ENCODE measurements around the gene NXPH1.

The NXPH1 gene

DNA sequence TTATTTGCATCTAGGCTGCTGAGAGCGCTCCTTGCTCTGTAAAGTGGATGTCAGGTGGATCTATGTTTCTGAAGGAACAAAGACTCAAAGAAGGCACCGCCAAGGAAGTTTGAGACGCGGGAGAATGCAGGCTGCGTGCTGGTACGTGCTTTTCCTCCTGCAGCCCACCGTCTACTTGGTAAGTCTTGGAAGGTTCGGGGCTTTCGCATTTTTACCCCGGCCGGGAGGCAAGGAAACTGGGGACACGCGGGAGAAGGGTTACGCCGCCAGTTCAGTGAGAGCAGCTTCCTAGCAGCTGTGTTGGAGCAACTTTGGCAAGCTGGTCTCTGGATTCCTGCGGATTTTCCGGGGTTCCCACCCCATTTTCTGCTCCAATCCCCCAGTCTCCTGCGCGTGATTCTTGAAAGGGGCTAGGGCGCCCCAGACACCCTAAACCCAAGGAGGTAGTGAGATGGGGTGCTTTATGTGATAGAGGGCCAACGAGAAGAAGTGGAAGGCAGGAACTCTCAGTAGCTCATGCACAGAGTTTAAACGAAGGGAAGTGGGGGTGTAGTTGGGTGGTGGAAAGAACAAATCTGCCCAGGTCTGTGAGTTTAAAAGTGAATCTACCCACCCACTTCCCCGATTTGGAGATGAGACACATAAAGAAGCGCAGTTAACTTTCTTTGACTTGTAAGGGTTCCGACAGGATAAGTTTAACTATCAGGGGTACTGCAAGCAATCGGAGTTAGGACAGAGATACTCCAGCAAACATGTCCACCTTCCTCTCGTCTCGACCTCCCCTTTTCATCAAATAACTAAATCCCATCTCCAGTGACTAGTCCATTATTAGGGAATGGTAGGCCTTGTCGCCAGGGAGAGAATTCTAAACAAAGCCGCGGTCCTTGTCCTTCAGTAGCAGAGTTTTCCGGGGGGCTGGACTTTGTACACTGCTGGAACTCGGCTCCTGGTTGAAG, 2.5 kb downstream of the NXPH1 start:
- intact Hi-C loops (cut with DNase I) = no loop called here

DNA sequence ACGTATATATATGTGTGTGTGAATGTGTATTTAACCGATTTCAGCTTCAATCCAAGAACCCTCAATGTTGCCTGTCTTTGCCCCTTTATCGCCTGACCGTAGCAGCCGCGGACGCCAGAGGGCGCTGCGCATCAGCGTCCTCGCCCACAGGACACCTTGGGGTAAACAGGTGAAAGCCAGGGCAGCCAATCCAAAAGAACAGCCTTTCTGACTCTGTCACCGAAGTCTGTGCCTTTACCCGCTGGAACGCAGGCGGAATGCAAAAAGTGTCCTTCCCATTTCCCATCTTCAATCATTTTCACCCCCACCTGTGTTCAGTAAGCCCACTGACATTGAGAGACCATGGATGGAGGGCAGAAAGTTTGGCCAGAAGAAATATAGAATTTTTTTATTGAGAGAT, 3.6 kb downstream of the NXPH1 start:
- intact Hi-C loops (cut with DNase I) = no loop called here
- peak in 7 of 10 donors; percentile 41 to 94 (median 68) for DNase-seq

More for the DNA sequence above, 2.5 kb downstream of the NXPH1 start:
- no peak for DNase-seq

DNA sequence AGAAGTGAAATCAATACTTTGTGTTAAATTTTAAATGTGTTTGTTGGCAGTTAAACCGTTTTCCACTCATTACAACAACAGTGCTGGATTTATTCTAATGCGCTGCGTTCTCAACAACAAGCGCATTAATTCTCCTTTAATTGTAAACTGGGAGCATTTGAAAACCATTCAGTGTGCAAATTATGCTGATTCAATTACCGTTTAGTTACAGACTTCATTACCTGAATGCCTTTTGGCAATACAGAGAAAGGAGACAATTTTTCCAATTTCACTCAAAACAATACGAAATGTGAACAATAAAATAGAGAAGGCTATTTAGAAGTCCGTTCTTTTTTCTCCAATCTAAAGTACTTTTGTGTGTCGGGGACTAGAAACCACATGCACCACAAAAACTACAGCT, 4.2 kb downstream of the NXPH1 start:
- DNase-seq = no peak
- intact Hi-C loops (cut with DNase I) = no loop called here

DNA sequence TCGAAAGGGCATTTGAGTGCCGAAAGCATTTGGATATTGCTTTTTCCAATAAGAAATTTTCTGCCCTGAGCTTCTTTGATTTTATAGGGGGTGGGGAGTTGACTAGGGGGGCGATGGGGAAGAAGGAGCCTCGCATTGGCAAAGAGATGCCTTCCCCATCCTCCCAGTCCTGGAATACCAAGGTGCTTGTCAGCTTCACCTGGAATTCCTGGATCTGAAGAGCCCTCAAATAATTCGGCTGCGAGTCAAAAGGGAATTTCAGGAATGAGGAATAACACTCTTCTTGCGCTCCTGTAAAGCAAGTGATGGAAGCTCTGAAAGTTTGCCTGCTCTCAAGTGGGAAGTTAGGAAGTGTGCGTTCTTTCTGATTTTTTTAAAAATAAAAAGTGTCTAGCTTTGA, 7.3 kb downstream of the NXPH1 start:
- DNase-seq = no peak
- intact Hi-C loops (cut with DNase I) = no loop called here

DNA sequence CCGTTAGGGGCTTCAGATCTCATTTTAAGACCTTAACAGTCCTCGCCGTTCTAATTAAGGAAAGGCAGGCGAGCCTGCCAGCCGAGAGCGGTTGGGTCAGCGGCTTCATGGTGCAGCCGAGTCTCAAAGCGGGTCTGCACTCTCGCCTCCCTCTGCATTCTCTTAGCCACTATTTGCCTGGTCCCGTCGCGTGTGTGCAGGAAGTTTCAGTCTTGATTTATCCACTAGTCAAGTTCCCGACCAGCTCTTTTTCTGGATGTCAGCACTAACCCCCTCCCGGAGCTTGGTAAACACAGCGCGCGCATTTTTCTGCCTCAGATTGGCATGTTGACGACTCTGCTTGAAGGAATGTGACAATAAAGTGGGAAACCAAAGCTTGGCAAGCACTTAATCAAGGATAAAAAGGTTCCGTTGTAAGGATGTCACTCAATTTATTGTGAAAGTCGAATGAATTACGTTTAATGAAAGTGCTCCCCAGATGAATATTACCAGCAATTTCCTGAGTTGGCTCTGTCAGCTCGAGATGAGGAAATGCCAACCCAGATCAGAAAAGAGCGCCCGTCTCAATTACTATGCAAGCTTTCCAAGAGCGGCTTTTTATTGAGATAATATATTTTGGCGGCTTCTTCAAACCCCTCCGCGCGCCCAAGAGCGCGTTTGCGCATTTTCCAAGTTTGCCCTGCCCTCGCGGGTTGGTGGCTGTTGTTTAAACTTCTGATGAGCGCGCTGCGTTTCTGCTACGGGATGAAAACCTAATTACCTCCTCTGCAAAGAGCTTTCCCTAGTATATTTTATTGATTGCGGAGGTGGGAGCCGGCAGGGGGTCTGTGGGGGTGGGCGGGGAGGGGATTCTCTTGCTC, 7.9 kb downstream of the NXPH1 start:
- intact Hi-C loops (cut with DNase I) = no loop called here
- peak in 3 of 10 donors; percentile 63 to 79 (median 66) for DNase-seq

DNA sequence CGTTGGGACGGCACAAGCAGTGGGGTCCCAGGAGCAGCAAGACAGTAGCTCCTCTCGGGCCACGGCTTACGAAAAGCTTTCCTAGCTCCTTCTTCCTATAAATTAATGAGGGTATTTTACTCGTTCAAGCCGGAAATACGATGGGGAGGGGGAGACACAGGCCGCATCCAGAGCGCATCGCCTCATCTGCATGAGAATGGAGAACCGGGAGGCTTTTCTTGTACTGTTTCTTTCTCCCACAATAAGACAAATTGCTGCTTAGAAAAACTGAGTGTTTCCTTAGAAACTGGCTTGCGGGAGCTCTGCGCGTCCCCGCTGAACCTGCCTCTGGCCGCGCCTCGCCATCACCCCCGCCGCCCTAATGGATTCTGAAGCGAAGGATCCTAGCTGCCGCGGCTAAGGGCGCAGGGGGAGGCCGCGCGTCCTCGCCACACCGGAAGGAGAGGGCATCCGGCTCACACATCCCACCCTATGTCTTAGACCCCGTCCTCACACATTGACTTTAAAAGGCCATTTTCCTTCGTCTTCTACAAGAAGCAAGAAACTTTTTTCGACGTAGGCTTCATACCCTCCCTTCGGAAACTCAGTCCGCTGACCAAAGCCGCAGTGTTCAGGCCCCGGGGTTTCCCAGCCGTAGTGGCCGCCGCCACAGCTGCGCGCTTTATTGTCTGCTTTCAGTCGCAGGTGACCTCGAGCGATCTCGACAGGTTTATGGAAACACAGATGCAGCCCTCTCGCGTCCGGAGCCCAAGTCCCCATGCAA, 8.8 kb downstream of the NXPH1 start:
- DNase-seq = peak in 2 of 10 donors; percentile 69 to 76
- intact Hi-C loops (cut with DNase I) = no loop called here

DNA sequence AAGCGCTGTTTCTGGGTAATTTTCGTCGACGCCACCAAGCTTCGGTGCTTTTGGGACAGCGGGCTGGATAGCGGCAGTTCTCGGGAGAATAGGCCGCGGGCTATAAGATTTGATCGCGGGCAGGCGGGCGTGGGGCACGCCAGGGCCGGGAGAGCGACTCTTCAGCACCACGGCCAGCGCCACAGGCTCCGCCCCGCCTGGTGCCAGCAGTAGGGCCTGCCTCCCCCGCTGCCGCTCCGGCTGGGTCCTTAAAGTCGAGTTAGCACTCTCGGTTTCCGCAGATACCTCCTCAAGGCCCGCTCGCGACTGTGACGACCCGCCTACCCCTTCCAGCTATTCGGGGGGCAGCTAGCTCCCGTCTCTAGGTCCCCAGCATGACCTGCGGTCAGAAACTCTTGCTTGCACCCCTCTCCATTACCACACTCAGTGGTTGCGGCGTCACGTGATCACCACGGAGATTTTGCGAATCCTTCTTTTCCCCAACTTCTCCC, 9.4 kb downstream of the NXPH1 start:
- intact Hi-C loops (cut with DNase I) = no loop called here
- DNase-seq = peak in 7 of 10 donors; percentile 46 to 93 (median 73)

DNA sequence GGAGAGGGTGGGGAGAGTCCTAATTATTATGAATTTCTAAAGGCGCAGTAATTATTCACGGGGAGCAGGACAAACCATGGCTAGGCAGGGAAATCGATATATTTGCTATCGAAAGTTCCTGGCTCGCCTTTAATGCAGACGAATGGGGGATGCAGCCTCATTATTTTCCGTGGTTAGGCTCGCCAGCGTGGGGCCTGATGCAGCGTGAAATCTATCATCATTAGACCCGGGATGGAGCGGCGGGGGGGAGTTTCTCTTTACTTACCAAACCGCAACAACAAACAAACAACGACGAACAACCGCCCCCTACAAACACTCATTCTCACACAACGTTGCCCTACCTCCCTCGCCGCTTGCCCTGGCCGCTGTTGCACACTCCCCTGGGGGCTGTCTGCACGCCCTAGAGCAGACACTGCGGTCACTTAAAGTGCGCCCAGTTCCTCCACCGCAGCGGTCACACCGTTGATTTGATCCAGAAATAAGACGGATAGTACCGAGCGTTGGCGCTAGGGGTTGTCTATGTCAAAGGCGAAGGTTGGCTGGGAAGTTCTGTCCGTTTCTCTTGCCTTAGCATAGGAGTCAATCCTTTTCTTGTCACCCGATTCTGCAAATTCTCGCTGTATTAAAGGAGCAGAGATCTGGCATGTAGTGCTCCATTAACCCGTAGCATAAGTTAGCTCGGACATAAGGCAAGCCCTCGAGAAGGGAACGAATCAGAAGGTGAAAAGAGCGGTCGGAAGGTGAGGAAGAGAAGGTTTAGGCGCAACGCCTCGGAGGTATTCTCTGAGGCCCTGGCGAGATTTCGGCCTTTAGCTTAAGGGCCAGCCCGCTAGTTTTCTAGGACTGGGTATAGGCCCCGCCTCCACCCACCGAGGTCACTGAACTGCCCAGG, 10.4 kb downstream of the NXPH1 start:
- DNase-seq = peak in 3 of 10 donors; percentile 30 to 61 (median 59)
- intact Hi-C loops (cut with DNase I) = no loop called here

DNA sequence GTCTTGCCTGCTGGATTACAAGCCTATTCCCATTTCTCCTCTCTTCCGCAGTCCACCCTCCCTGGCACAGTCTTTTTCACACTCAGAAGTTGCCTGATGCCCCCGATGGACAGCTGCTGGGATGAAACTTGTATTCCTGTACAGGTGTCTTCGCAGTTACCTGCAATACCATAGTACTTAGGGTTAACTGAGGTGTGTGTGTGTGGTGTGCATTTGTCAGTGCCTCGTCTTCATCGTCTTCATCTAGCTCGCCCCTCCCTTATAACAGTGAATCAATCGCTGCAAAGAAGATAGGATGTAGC, 11.0 kb downstream of the NXPH1 start:
- intact Hi-C loops (cut with DNase I) = no loop called here
- DNase-seq = no peak

DNA sequence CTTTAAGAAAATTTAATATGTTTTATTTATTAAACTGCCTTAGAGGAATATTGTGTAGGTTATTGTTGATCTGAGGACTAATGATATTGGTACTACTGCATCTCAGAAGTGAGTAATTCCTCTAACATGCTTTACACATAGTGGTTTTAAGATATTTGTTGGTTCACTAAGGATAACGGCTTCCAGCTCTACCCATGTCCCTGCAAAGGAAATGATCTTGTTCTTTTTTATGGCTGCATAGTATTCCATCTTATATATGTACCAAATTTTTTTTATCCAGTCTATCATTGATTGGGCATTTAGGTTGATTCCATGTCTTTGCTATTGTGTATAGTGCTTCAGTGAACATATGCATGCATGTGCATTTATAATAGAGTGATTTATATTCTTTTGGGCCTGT, 20.1 kb downstream of the NXPH1 start:
- intact Hi-C loops (cut with DNase I) = no loop called here
- DNase-seq = no peak

DNA sequence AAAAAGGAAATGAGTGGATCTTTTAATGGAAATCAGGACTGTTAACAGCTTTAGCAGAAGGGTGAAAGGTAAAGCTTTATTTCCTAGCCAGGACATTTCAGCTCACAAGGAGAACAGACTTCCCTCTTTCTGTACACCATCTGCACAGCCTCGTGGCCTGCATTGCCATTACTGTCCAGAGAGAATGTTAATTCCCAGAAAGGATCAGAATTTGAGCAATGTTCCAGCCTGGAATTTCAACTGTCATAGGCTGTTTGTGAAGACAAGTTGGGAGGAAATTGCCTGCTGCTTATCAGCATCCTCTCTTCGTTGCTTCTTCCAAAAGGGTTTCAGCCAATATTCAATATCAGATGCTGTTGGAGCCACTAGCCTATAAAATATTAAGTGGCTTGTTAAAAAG, 22.0 kb downstream of the NXPH1 start:
- no peak for DNase-seq
- intact Hi-C loops (cut with DNase I) = no loop called here

DNA sequence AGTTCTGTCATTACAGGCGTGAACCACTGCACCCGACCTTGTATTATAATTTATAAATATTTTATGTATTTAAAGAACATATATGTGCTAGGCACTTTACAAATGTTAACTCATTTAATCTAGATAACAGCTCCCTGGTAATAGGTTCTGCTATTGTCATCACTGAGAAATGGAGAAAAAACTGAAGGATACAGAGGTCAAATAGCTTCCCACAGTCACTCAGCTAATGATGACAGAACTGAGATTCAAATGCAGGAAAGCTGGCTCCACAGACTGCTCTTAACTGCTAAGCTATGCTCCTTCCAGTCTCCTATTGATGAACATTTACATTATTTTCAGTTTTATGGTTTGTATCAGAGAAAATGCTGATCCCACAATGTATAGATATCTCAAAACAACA, 28.9 kb downstream of the NXPH1 start:
- no peak for DNase-seq
- intact Hi-C loops (cut with DNase I) = no loop called here

DNA sequence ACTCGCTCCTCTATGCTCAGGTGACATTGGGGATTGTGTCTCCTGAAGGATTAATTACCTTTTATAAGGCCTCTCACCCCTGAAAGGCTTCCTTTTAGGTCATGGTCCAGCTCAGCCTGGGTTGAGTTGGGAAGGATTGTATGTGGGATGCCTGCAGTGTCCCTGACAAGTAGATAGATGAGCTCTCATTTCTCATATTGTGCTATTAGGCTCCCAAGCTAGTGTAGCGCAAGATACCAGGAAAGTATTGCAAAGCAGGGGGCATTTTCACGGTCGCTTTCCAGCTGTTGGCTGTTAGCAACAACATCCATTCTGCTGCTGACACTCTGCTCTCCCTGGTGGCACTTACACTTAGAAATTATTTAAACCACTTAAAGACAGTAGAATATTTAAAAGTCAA, 31.9 kb downstream of the NXPH1 start:
- intact Hi-C loops (cut with DNase I) = no loop called here
- DNase-seq = no peak

DNA sequence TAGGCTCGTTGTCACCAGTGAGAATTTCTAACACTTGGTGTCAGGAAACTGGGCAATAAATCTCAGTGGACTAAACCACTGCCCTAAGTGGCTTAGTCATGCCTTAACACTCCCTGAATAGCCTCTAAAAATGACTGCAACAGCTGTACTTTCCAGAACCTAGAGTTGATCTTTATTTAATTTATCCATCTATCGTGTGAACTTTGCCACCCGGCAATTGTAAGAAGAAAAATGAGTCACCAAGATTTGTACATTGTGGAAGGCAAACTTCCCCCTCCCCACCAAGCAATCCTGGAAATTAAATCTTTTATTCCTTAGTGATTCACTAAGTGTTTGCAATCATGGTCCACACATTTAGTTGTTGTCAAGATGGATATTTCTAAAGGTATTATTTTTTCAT, 47.1 kb downstream of the NXPH1 start:
- intact Hi-C loops (cut with DNase I) = no loop called here

DNA sequence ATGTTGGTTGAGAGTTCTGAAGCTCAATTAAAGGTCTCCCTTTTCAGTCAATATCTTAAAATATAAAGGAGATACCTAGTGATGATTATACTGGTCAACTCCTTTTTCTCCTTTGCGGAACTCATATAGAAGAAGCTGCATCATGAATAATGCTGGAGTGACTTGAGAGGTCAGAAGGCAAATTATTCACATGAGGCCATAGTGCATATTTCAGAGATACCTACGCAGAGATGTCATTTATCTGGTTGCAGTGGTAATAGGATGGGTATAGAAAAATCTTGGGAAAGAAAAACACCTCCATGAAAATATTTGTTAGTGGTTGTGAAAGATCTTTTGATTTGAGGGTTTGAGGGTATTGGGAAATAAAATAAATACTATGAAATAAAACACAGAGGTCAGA, 47.7 kb downstream of the NXPH1 start:
- intact Hi-C loops (cut with DNase I) = no loop called here

More for the DNA sequence above, 47.1 kb downstream of the NXPH1 start:
- no peak for DNase-seq

DNA sequence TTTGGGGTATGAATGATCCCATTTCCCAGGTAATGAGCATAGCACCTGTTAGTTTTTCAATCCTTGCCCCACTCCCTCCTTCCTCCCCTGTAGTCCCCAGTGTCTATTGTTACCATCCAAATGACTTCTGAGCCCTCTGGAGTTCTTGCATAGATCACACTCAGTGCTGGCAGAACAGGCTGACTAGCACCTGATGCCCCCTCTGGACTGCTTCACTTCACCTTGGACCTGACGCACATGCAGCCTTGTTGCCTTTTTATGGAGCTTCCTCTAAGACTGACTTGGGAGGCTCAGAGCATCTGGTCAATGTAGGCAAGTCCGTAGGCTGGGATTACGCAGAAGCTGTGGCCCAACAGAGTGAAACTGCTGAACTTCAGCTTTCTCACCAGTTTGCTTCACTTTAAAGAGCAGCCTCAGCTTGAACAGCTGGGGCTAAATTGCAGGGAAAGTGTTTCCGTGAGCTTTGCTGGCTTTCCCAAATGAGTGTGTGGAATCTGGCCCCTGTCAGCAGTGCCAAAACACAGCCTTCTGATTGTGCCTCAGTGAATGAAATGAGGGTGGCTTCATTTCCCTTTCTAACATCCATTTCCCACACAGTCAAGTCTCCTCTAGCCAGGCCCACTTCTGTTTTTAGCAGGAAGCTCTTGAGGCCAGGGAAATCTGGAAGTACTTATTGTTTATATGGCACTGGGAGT, 48.5 kb downstream of the NXPH1 start:
- DNase-seq = peak in 2 of 10 donors; percentile 50 to 67

More for the DNA sequence above, 47.7 kb downstream of the NXPH1 start:
- no peak for DNase-seq

DNA sequence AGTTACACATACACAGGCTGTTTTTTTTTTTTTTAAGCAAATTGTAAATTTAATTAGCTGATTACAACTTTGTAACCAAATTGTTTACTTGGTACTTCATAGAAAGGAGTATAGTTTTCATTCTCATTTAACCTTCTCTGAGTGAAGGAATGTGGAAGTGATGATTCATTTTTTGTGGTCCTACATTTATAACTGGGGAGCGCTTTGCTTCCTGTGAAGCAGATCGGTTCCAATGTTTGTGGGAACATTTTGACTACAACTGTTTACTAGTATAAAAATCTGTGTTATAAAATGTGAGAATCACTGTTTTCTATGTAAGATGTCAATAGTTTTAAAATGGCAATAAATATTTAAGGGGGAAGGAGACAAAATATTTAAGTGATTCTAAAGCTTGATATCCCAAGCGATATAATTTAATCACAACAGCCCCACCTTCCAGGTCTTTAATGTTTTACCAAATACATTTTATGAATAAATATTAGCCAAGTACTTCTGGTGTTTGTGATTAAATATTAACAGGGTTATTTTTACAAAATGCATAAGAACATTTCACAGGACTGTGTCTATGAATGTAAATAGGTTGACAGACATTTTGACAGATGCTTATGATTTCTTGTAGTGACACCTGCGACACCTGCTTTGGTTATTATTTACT, 57.1 kb downstream of the NXPH1 start:
- DNase-seq = no peak
- intact Hi-C loops (cut with DNase I) = no loop called here

More for the DNA sequence above, 48.5 kb downstream of the NXPH1 start:
- intact Hi-C loops (cut with DNase I) = no loop called here

DNA sequence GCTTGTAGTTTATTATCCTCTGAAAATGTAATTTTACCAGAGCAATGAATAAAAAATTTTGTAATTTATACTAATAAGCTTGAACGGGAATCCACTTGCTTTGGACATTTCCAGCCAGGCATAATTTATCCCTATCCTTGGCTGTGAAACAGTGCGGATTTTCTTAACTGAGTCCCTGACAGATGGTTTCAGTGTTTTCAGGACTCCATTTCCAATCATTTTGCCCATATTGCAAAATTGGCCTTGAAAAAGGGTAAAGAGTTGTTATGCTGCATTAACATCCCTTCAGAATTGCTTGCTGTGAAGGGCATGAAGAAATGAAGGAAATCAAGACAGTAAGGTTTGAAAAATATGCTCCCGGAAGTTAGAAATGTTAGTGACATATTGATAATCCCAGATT, 57.7 kb downstream of the NXPH1 start:
- intact Hi-C loops (cut with DNase I) = no loop called here
- no peak for DNase-seq
